GM21390 (cell line): ENCODE data around the gene IL17D.

Source experiments
- ATAC-seq: cut with Tn5 transposase; IDR thresholded peaks from one replicate; pipeline ENCODE4 v1.9.1; 2021; ENCODE audit not compliant: unreplicated experiment

IL17D gene

DNA sequence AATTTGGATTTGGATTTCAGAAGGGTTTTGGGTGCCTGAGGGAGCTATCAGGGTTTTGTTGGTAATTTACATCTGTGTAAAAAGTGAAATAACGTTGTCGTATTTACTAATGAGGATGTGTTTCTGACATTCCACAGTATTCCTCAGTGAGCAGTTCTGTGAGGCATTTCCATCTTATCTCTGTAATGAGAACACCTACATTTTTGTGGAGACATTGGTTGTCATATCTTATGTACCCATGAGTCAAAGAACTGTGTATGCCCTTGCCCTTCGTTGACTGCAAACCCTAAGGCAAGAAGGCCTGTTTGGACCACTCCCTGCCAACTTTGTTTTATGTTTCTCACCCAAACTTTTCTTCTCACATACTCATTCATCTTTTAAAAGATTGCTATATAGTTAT, 14.2 kb upstream of the IL17D start:
- ATAC-seq = no peak

- no peak for ATAC-seq
Observed at GRCh38 chr13:20691616-20692015, 11.9 kb upstream of the IL17D start.

GRCh38 chr13:20696073-20696472, 7.4 kb upstream of the IL17D start:
- ATAC-seq = no peak

DNA sequence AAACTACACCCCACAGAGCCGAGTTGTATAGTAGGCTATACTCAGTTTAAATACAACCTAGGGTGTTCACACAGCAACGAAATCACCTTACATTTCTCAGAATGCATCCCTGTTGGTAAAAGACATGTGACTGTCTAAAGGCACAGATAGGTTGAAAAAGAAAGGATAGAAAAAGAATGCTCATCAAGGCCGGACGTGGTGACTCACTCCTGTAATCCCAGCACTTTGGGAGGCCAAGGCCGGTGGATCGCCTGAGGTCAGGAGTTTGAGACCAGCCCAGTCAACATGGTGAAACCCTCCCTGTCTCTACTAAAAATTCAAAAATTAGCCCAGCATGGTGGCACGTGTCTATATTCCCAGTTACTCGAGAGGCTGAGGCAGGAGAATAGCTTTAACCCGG, 3.8 kb upstream of the IL17D start:
- no peak for ATAC-seq

DNA sequence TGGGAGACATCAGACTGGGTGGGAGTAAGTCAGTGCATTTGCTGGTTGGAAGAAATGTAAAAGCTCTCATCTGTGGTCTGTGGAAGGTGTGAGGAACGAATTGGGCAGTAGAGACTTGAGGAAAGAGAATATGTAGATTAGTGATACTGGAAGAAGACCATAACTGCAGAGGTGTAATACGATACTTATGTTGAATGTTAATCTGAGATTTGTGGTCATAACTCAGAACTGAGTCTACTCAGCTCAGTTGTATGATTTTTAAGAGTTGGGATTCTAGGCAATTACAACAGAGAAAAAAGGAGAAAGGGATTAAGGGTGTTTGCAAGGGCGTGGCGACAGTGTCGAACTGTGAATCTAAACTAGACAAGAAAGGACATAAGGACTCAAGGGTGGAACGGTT, 3.2 kb upstream of the IL17D start:
- ATAC-seq = no peak

- no peak for ATAC-seq
Observed at GRCh38 chr13:20701461-20701860, 2.0 kb upstream of the IL17D start.

DNA sequence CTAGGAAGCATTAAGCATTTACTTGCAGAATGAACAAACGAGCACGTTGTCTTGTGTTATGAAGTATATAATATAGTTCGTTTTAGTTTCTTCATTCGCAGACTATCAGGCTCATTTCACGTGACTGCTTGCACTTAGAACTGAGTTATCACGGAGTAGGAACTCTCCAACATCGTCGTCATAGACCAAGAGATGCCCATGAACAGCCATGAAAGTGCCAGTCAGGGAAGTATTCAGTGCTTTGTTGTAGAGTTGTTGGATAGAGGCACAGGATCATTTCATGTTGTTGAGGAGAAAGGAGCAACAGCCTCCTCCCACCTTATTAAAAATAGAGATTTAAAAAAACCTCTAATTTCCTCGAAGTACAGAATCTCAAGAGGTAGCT, 977 bp upstream of the IL17D start:
- no peak for ATAC-seq

- ATAC-seq = peak; percentile 91
Observed at GRCh38 chr13:20703780-20704458, 420 bp downstream of the IL17D start.

DNA sequence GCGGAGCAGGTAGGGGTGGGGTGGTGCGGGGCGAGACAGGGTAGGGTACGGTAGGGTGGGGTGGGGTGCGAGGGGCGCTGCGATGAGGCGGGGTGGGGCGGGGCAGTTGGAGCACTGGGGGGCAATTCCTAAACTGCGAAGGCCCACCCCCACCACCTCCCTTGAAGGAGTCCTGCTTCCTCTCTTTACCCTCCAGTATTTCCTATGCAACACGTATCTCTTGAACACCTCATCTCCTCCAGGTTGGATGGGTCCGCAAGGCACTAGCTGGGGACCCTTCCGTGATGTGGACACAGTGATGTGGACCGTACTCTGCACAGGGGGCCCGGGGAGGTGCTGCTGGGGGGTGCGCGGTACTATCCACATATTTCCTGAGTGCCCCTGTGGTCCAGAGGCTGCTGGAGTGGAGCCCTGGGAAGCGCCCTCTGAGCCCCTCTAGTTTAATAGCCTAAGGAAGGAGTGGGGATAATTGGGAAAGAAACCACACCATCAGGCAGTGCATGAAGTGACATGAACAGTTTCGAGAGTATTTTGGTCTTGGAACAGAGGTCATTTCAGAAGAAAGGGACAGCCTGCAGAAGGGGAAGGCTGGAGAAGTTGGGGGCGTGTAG, 1.1 kb downstream of the IL17D start:
- ATAC-seq = no peak

DNA sequence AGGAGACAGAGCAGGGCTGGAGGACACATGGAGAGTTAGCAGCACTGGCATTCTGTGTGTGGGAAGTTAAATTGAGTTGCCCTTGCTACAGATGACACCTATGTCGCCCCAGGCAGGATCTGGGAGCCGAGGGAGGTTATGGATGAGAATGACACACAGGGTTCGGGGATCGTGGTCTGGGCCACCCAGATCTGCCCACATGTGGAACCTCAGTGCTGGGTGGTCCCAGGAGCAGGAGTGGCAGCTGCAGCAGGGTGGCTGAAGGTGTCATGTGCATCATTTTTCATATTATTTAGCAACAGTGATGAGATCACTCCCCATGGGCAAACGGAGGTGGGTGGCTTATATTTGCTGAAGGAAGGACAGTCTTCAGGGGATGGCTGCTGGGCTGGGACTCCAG, 3.2 kb downstream of the IL17D start:
- ATAC-seq = no peak

- no peak for ATAC-seq
Observed at GRCh38 chr13:20708216-20708615, 4.7 kb downstream of the IL17D start.

DNA sequence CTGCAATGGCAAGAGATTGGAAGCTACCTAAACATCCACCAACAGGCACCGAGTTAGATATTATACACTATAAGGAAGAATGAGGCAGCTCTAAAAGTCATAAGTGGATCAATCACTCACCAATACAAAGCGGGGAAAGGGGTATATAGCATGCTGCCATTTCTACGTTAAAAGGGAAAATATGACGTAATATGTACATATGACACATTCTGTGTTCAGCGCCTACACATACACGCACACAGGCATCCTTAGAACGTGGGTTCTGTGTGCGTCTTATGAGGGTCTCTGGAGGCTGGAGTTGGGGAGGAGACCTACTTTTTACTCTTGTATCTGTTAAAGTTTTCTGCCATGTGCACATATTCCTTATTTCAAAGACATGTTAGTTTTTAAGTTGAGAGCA, 5.9 kb downstream of the IL17D start:
- no peak for ATAC-seq

GRCh38 chr13:20709782-20710181, 6.3 kb downstream of the IL17D start:
- no peak for ATAC-seq

GRCh38 chr13:20711301-20712044, 8.0 kb downstream of the IL17D start:
- no peak for ATAC-seq

- ATAC-seq = no peak
Observed at GRCh38 chr13:20713014-20713376, 9.5 kb downstream of the IL17D start.

GRCh38 chr13:20713751-20714150, 10.3 kb downstream of the IL17D start:
- ATAC-seq = no peak

- ATAC-seq = no peak
Observed at GRCh38 chr13:20714161-20714560, 10.7 kb downstream of the IL17D start.

GRCh38 chr13:20714563-20715329, 11.2 kb downstream of the IL17D start:
- ATAC-seq = no peak

DNA sequence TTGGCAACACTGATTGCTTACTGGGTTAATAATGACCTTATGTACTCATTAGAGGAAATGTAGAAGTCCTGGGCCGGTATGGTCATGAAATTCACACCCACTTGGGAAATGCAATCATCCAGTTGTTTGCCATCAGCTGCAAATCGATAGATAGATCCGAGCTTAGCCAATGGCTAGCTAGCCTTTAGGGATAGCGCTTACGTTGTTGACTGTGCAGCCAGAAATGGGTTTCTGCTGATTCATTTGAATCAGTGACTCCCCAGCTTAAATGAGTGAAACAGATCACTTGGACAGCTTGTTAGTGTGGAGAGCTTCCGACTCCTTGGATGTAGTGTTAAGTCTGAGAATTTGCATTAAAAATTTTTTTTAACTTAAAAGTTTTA, 11.8 kb downstream of the IL17D start:
- no peak for ATAC-seq

GRCh38 chr13:20716951-20717350, 13.5 kb downstream of the IL17D start:
- ATAC-seq = no peak

DNA sequence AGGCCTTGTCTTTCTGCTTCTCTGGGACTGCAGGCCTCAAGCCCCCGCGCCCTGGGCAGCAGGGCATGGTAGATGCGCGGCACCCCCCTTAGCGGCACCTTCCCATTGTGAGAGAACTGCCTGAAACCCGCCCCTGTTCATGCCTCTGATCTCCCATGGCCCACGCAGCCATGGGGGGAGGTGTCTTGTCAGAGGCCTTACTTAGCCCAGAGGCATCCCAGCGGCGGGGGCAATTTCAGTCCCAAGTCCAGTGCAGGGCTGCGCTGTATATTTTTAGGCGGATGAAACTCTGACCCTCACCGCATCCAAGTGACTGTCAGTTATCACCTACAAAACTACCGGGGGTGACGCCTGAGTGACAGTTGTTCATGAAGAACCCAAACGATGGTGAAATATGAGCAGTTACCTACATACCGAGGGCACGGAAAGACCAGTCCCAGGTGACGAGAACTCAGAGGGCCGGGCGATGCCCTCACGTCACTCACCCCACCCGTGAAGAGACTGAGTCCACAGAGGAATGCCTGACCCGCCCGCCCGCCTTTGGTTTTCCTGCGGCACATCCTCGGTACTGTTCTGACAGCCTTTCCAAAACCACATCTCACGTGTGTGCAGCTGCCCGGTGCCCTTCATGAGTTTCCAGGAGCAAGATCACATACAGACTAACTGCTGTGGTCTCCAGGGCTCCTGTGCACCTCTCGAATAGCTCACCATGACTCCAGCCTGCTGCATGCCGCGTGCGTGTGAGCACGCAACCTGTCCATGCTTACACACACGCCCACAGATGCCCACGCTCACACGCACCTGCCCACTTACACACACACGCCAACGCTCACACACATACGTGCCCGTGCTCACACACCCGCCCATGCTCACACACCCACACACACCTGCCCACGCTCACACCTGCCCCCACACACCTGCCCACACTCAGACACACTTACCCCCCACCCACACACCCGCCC, 14.4 kb downstream of the IL17D start:
- ATAC-seq = no peak
